ENCODE results near the gene AGBL4. TPM values are rescaled to one million over a fixed set of nuclear protein-coding genes. Genes with fewer than 3 reads are reported as not detected.
"Not testable (repeated sequence)": the region's sequence is repeated elsewhere in the genome, so short reads cannot be mapped to it uniquely, and the experiment has no call there.

The AGBL4 gene
- total RNA-seq, 1 donor from 2014 or later, result 0.45 TPM

- peak; percentile 2 for DNase-seq (ENCODE audit: low read depth)
Measured at GRCh38 chr1:49306507-49307070, 717.2 kb downstream of the AGBL4 start.

GRCh38 chr1:49302400-49302799, 721.4 kb downstream of the AGBL4 start:
- DNase-seq (ENCODE audit: low read depth), result not testable (repeated sequence)

GRCh38 chr1:49298304-49298703, 725.5 kb downstream of the AGBL4 start:
- peak; percentile 37 for DNase-seq (ENCODE audit: low read depth)

GRCh38 chr1:49297783-49298182, 726.0 kb downstream of the AGBL4 start:
- no peak for DNase-seq (ENCODE audit: low read depth)

- DNase-seq (ENCODE audit: low read depth), result no peak
Measured at GRCh38 chr1:49294539-49294938, 729.2 kb downstream of the AGBL4 start.

- no peak for DNase-seq (ENCODE audit: low read depth)
Measured at GRCh38 chr1:49293016-49293415, 730.7 kb downstream of the AGBL4 start.

GRCh38 chr1:49257211-49258049, 766.3 kb downstream of the AGBL4 start:
- peak; percentile 16 for DNase-seq (ENCODE audit: low read depth)

GRCh38 chr1:49252917-49253316, 770.8 kb downstream of the AGBL4 start:
- DNase-seq (ENCODE audit: low read depth), result no peak

- no peak for DNase-seq (ENCODE audit: low read depth)
Measured at GRCh38 chr1:49251019-49251784, 772.6 kb downstream of the AGBL4 start.

- DNase-seq (ENCODE audit: low read depth), result no peak
Measured at GRCh38 chr1:49240709-49241221, 783.0 kb downstream of the AGBL4 start.

- no peak for DNase-seq (ENCODE audit: low read depth)
Measured at GRCh38 chr1:49234988-49235387, 788.8 kb downstream of the AGBL4 start.

GRCh38 chr1:49229555-49229954, 794.2 kb downstream of the AGBL4 start:
- DNase-seq (ENCODE audit: low read depth), result peak; percentile 93

- DNase-seq (ENCODE audit: low read depth), result peak; percentile 68
Measured at GRCh38 chr1:49226758-49227157, 797.0 kb downstream of the AGBL4 start.

GRCh38 chr1:49225464-49225863, 798.3 kb downstream of the AGBL4 start:
- DNase-seq (ENCODE audit: low read depth), result peak; percentile 66

GRCh38 chr1:49213301-49213700, 810.5 kb downstream of the AGBL4 start:
- DNase-seq (ENCODE audit: low read depth), result no peak

- DNase-seq (ENCODE audit: low read depth), result peak; percentile 20
Measured at GRCh38 chr1:49208712-49209111, 815.0 kb downstream of the AGBL4 start.

GRCh38 chr1:49204720-49205119, 819.0 kb downstream of the AGBL4 start:
- no peak for DNase-seq (ENCODE audit: low read depth)

- no peak for DNase-seq (ENCODE audit: low read depth)
Measured at GRCh38 chr1:49200738-49201137, 823.0 kb downstream of the AGBL4 start.

- DNase-seq (ENCODE audit: low read depth), result peak; percentile 70
Measured at GRCh38 chr1:49199564-49199963, 824.2 kb downstream of the AGBL4 start.

- peak; percentile 83 for DNase-seq (ENCODE audit: low read depth)
Measured at GRCh38 chr1:49197081-49197480, 826.7 kb downstream of the AGBL4 start.

- no peak for DNase-seq (ENCODE audit: low read depth)
Measured at GRCh38 chr1:49190138-49190537, 833.6 kb downstream of the AGBL4 start.

- DNase-seq (ENCODE audit: low read depth), result no peak
Measured at GRCh38 chr1:49187056-49187455, 836.7 kb downstream of the AGBL4 start.
